Activated T-helper 2 cell treated with anti-CD3 and anti-CD28 coated beads, Interferon-gamma antibody, Interleukin-2, Interleukin-4, amounts not matched to agents 10 μg/mL and 5 μg/mL and 100 μg/mL, durations not matched to agents 14 hours and 24 hours and 36 hours (primary cell): ENCODE data around the gene GCKR. TPM values are rescaled to one million over a fixed set of nuclear protein-coding genes. Genes with fewer than 3 reads are reported as not detected.
A peak's percentile ranks its signal among the peaks of the same experiment; 100 is the strongest.

Source experiments
- DNase-seq: peaks from one replicate; pipeline ENCODE4 v3.0.0; 2021; ENCODE audit warnings: low spot score
- H3K27ac Mint-ChIP-seq: one replicate; pipeline ENCODE4 v1.8.0; 2021; ENCODE audit warnings: mixed read lengths
- H3K27me3 Mint-ChIP-seq: one replicate; pipeline ENCODE4 v1.8.0; 2021; ENCODE audit warnings: low read depth, mixed read lengths
- H3K36me3 Mint-ChIP-seq: one replicate; pipeline ENCODE4 v1.8.0; 2021; ENCODE audit warnings: low read depth, mixed read lengths
- H3K4me1 Mint-ChIP-seq: one replicate; pipeline ENCODE4 v1.8.0; 2021; ENCODE audit warnings: low read depth, mixed read lengths
- H3K4me3 Mint-ChIP-seq: one replicate; pipeline ENCODE4 v1.8.0; 2021; ENCODE audit warnings: low read depth, mild to moderate bottlenecking, moderate library complexity, mixed read lengths
- H3K9me3 Mint-ChIP-seq: one replicate; pipeline ENCODE4 v1.8.0; 2021; ENCODE audit warnings: mixed read lengths
- intact Hi-C: fragments of 100-400 bp; cut with micrococcal nuclease; formaldehyde crosslinking; loops from one replicate; pipeline ENCODE4 v1.15.1; 2023
- total RNA-seq: library from RNA; stranded (reverse); gene quantifications from 2 replicates; pipeline ENCODE4 v1.2.3, GENCODE V29; 2022

GCKR gene
- total RNA-seq, 1 donor from 2014 or later = not detected

DNA sequence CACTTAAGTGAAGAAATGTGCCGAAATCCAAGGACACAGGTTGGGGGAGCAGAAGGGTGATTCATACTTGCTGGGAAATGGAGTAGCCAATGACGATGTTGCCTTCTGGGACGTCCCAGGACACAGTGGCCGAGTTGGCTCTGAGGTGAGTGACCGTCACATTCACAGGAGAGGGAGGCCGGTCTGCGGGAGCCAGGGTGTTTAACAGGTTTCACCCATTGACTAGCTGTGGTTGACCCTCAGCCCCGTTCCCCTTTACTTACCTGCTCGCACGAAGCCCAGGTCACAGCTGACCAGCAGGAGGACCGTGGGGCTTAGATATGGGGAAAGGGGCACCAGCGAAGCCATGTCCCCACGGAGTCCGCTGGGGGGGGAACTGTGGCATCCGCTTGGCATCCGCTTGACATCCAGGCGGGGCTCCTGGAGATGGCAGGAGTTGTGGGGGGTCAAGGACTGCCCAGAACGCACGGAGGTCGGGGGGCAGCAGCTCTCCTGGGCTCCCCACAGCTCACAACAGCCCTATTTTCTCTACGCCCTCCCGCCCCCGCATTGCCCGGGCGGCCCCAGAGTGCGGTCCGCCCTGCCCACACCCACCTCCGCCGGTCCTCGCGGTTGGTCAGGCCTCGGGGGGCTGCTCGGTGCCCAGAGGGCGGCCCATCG lies 2.2 kb upstream of the GCKR start:
- Mint-ChIP-seq H3K9me3 (no peaks in the 10 kb centered on the region), H3K27ac (no peak overlapping the region), H3K27me3 (peaks cover 52% of the 10 kb centered on the region), H3K4me1 (peaks cover 18% of the 10 kb centered on the region), H3K4me3 (peak overlapping the region; percentile 56), H3K36me3 (no peaks in the 10 kb centered on the region)
- intact Hi-C loops = loop anchor here (10.0 kb wide), 1 partner anchor 90 kb away; the partner anchor contains the start of gene ZNF512
- no peak for DNase-seq

DNA sequence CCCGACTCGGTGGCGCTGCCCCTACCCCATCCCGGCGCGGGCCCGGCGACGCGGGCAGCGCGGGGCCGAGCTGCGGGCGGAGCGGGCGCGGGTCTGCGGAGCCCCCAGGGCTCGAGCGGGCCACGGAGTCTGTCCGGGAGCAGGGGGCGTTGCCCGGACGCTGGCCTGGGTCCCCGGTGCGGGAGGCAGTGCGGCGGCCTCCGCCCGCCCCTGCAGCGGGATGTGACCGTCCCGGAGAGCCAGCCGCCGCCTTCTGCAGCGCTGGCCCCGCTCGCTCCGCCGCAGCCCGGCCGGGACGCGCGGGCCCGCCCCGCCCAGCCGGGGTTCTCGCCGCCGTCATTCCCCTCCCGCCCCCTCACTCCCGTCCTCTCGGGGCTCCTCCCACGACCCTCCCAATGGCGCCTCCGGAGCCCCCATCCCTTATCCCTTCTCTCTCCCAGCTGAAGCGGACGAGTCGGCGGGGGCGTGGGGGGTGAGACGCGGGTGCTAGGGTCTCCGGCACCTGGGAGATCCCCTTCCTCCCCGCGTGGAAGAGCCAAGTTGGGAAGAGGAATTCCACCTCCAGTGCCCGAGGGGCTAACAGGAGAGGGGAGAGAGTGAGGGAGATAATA lies 1.6 kb upstream of the GCKR start, which contains the start of gene FNDC4:
FNDC4 (minus strand) TSS at position 257 of the 611 bp plus-strand sequence. CDS start 521 bp downstream, outside the sequence.
- Mint-ChIP-seq H3K27me3 (peaks cover 53% of the 10 kb centered on the region), H3K36me3 (no peaks in the 10 kb centered on the region), H3K9me3 (no peaks in the 10 kb centered on the region), H3K4me1 (peaks cover 13% of the 10 kb centered on the region), H3K27ac (no peak within 1 kb of the TSS), H3K4me3 (peak within 1 kb of the TSS; percentile 73)
- DNase-seq = no peak
- intact Hi-C loops = loop anchor here (10.0 kb wide), 1 partner anchor 90 kb away; the partner anchor contains the start of gene ZNF512

DNA sequence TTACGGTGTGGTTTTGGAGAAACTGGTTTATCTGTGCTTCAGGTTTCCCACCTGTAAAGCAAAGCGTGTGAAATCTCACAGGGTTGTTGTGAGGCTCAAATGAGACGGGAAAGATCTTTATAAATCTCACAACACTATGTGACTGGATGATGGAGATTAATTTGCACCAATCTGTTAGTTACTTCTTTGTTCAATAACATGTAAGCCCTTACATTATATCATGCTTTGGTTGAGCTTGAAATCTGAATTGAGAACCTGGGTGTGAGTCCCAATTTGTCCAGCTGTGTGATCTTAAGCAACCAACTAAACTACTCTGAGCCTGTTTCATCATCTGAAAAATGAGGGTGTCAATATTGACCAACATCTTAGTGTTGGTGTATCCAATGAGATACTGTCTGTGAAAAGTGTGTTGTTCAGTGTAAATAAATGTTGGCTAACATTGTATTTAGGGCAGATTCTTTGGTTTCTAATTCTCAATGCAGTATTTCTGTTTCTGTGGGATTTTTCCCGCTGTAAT lies 741 bp upstream of the GCKR start:
- Mint-ChIP-seq H3K27me3 (peaks cover 56% of the 10 kb centered on the region), H3K27ac (no peak overlapping the region), H3K4me3 (peak overlapping the region; percentile 73), H3K9me3 (no peaks in the 10 kb centered on the region), H3K36me3 (no peaks in the 10 kb centered on the region), H3K4me1 (peaks cover 7% of the 10 kb centered on the region)
- intact Hi-C loops = loop anchor here (10.0 kb wide), 1 partner anchor 89 kb away; the partner anchor contains the start of gene ZNF512
- no peak for DNase-seq

DNA sequence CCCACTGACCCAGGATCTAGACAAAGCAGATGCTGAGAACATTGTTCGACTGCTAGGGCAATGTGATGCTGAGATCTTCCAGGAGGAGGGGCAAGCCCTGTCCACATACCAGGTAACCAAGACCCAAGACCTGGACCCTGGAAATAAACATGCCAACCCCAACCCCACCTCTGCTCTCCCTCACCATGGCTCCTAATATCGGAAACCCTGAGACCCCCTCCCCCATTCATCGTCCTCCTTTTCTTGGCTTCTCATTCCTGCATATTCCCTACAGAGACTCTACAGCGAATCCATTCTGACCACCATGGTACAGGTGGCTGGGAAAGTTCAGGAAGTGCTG lies 619 bp downstream of the GCKR start:
- Mint-ChIP-seq H3K36me3 (no peaks in the 10 kb centered on the region), H3K9me3 (no peaks in the 10 kb centered on the region), H3K4me1 (peaks cover 4% of the 10 kb centered on the region), H3K4me3 (no peak overlapping the region), H3K27ac (no peak overlapping the region), H3K27me3 (peaks cover 62% of the 10 kb centered on the region)
- intact Hi-C loops = loop anchor here (10.0 kb wide), 1 partner anchor 88 kb away; the partner anchor contains the start of gene ZNF512
- DNase-seq = no peak

DNA sequence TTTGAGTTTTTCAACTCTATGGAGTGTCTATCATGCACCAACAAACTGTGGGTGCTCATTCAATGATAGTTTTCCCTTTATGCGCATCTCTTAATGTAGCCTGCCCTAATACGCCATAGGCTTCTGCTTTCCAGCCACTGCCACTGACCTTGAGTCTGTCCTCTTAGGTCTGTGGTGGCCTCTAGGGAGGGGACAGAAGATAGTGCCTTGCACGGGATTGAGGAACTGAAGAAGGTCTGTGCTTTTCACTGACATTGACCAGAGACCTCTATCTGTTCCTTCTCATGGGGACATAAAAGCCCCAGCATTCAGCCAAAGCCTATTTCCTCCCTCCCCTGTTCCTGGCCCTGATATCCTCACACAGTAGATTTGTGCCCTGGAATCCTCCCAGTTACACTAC lies 2.3 kb downstream of the GCKR start:
- Mint-ChIP-seq H3K9me3 (no peaks in the 10 kb centered on the region), H3K27me3 (peaks cover 53% of the 10 kb centered on the region), H3K27ac (no peak overlapping the region), H3K4me3 (no peak overlapping the region), H3K4me1 (peaks cover 4% of the 10 kb centered on the region), H3K36me3 (no peaks in the 10 kb centered on the region)
- intact Hi-C loops = loop anchor here (10.0 kb wide), 1 partner anchor 86 kb away; the partner anchor contains the start of gene ZNF512
- DNase-seq = no peak

DNA sequence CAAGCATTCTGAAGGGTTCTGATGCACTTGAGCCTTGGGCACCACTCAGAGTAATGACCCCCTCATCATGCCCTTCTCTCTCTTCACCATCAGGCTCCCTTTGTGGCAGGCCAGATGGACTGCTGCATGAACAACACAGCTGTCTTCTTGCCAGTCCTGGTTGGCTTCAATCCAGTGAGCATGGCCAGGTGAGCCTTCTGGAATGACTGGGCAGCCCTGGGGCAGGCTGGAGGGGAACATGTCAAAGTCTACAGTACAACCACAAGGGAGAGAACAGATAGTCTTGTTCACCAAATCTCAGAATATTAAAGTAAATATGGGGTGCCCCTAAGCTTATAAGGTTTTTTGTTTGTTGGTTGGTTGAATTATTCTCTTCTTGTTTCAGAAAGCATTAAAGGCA lies 4.4 kb downstream of the GCKR start:
- no peaks in the 10 kb centered on the region for H3K36me3 Mint-ChIP-seq
- H3K4me3 Mint-ChIP-seq = no peak overlapping the region
- H3K27ac Mint-ChIP-seq = no peak overlapping the region
- no peaks in the 10 kb centered on the region for H3K9me3 Mint-ChIP-seq
- H3K4me1 Mint-ChIP-seq = no peaks in the 10 kb centered on the region
- intact Hi-C loops = no loop called here
- H3K27me3 Mint-ChIP-seq = peaks cover 39% of the 10 kb centered on the region
- DNase-seq = no peak

DNA sequence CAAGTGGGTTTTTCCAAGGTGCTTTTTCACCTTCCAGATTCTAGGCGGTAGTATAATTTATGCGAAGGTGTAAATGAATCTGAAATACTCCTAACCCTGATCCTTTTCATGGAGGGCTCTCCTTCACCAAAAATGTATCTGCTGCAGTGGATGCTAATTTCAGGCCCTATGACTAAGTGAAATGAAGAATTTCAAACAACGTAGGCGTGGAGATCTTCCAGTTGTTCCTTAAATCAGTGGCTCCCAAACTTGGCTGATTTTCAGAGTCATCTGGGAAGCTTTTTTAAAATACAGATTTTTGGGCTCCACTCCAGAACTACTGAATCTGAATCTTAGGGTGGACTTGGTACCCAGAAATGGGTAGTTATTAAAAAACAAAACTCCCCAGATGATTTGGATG lies 5.5 kb downstream of the GCKR start:
- no peak for DNase-seq
- H3K4me1 Mint-ChIP-seq = no peaks in the 10 kb centered on the region
- no peaks in the 10 kb centered on the region for H3K36me3 Mint-ChIP-seq

DNA sequence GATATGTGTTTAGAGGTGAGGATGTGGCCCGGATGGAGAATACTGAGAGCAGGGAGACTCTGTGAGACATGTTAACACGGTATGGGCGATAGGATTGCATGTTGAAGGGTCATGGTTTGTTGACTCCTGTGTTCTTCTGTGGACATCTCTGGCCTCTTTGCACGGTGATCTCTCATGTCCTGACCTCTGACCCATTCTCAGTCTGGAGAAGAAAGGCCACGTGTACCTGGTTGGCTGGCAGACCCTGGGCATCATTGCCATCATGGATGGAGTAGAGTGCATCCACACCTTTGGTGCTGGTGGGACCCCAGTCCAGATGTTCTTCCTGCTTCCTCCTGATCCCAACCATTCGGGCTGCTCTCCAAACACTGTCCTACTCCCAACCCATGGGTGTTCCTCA lies 9.9 kb downstream of the GCKR start:
- DNase-seq = no peak
- no peaks in the 10 kb centered on the region for H3K4me1 Mint-ChIP-seq
- H3K27me3 Mint-ChIP-seq = peaks cover 10% of the 10 kb centered on the region

More for the DNA sequence above, 5.5 kb downstream of the GCKR start:
- intact Hi-C loops = no loop called here
- Mint-ChIP-seq H3K9me3 (no peaks in the 10 kb centered on the region), H3K27ac (no peak overlapping the region), H3K4me3 (no peak overlapping the region), H3K27me3 (peaks cover 29% of the 10 kb centered on the region)

DNA sequence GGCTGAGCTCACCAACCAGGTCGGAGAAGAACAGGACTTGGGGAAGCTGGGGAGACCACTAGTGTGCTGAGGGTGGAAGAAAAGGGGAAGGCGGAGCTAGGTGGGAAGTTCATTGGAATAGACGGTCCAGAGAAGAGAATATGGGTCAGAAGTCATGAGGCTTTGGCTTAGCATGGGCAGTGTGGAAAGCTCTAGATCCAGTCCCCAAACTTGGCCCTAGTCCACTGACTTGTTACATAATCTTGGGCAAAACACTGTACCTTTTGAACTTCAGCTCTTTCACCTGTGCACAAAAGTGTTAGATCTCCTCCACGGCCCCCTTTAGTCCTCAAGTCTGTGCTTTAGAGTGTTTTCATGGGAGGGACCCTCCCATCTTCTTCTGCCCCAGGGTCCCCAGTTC lies 10.7 kb downstream of the GCKR start:
- H3K4me3 Mint-ChIP-seq = no peak overlapping the region
- no peak for DNase-seq
- no peak overlapping the region for H3K27ac Mint-ChIP-seq
- no peaks in the 10 kb centered on the region for H3K4me1 Mint-ChIP-seq
- H3K36me3 Mint-ChIP-seq = no peaks in the 10 kb centered on the region
- H3K27me3 Mint-ChIP-seq = peaks cover 6% of the 10 kb centered on the region
- no peaks in the 10 kb centered on the region for H3K9me3 Mint-ChIP-seq
- intact Hi-C loops = no loop called here

More for the DNA sequence above, 9.9 kb downstream of the GCKR start:
- Mint-ChIP-seq H3K36me3 (no peaks in the 10 kb centered on the region), H3K27ac (no peak overlapping the region), H3K9me3 (no peaks in the 10 kb centered on the region), H3K4me3 (no peak overlapping the region)
- intact Hi-C loops = no loop called here

DNA sequence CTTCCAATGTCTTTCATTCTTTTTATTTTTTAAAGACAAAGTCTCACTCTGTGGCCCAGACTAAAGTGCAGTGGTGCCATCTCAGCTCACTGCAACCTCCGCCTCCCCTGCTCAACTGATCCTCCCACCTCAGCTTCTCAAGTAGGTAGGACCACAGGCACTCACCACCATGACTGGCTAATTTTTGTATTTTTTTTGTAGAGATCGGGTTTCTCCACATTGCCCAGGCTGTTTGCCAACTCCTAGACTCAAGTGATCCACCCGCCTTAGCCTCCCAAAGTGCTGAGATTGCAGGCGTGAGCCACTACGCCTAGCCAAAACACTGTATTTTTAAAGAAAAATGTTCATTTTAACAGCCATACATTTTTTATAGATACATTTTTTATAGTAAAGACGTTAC lies 12.7 kb downstream of the GCKR start:
- H3K27me3 Mint-ChIP-seq = peaks cover 22% of the 10 kb centered on the region
- H3K4me1 Mint-ChIP-seq = no peaks in the 10 kb centered on the region
- H3K9me3 Mint-ChIP-seq = no peaks in the 10 kb centered on the region
- H3K36me3 Mint-ChIP-seq = no peaks in the 10 kb centered on the region
- no peak for DNase-seq
- intact Hi-C loops = no loop called here
- no peak overlapping the region for H3K27ac Mint-ChIP-seq
- H3K4me3 Mint-ChIP-seq = no peak overlapping the region

DNA sequence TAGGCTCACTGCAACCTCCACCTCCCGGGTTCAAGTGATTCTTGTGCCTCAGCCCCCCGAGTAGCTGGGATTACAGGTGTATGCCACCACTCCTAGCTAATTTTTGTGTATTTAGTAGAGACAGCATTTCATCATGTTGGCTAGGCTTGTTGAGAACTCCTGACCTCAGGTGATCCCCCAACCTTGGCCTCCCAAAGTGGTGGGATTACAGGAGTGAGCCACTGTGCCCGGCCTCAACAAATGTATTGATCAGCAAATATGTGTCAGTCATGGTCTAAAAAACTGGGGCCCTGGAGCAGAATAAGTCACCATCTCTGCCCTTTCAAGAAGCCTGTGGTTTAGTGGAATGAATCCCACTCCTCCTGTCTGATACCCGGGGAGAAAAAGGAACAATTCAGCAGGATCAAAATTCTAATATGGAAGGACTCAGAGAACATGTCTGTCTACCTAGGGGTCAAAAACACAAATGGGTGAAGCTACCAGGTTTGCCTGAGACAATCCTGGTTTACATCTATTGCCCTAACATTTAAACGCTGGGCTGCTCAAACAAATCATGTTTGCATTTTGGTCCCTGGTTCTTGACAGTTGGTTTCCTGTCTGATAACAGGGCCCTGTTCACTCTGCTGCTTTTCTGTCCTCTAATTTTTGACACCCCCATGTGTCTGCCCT lies 21.6 kb downstream of the GCKR start:
- no peak for DNase-seq
- Mint-ChIP-seq H3K27me3 (peaks cover 17% of the 10 kb centered on the region), H3K36me3 (no peaks in the 10 kb centered on the region), H3K9me3 (no peaks in the 10 kb centered on the region), H3K4me1 (no peaks in the 10 kb centered on the region), H3K4me3 (no peak overlapping the region), H3K27ac (no peak overlapping the region)
- intact Hi-C loops = no loop called here

DNA sequence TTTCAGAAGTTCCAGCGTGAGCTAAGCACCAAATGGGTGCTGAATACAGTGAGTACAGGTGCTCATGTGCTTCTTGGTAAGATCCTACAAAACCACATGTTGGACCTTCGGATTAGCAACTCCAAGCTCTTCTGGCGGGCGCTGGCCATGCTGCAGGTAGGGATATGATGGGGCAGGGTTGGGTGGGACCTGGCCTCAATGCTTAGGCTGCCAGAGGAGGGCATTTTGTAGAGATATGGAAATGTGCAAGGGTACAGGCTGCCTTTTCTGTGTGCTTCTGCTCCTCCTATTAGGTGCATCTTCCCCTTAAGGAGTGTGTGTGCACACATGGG lies 22.1 kb downstream of the GCKR start:
- Mint-ChIP-seq H3K36me3 (no peaks in the 10 kb centered on the region), H3K9me3 (no peaks in the 10 kb centered on the region), H3K4me3 (no peak overlapping the region), H3K4me1 (no peaks in the 10 kb centered on the region), H3K27me3 (peaks cover 16% of the 10 kb centered on the region), H3K27ac (no peak overlapping the region)
- intact Hi-C loops = no loop called here
- no peak for DNase-seq

DNA sequence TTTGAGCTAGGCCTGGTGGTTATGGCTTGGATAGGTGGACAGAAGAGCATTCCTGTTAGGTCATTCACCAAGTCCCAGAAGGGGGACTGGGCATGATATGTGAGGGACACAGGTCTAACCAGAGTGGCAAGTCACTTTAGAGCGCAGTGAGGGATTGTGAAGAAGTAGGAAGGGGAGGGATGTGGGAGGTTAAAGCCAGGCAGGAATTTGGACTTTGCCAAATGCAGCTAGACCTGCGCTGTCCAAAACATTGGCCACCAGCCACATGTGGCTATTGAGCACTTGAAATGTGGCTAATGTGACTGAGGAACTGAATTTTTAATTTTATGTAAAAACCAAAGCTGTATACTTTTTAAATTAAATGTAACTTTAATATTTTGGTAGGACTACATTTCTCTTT lies 23.7 kb downstream of the GCKR start:
- no peaks in the 10 kb centered on the region for H3K36me3 Mint-ChIP-seq
- H3K4me3 Mint-ChIP-seq = no peak overlapping the region
- H3K4me1 Mint-ChIP-seq = no peaks in the 10 kb centered on the region
- H3K9me3 Mint-ChIP-seq = no peaks in the 10 kb centered on the region
- no peak overlapping the region for H3K27ac Mint-ChIP-seq
- H3K27me3 Mint-ChIP-seq = peaks cover 8% of the 10 kb centered on the region
- no peak for DNase-seq
- intact Hi-C loops = no loop called here
